Measurements from ENCODE around the gene TM4SF5.

The TM4SF5 gene

GRCh38 chr17:4747847-4748246, 23.8 kb upstream of the TM4SF5 start:
- DNase-seq (ENCODE audit: low read depth) = no peak

- DNase-seq (ENCODE audit: low read depth) = no peak
Measured at GRCh38 chr17:4748686-4749085, 23.0 kb upstream of the TM4SF5 start.

GRCh38 chr17:4750606-4751005, 21.1 kb upstream of the TM4SF5 start:
- no peak for DNase-seq (ENCODE audit: low read depth)

GRCh38 chr17:4751932-4752331, 19.8 kb upstream of the TM4SF5 start:
- no peak for DNase-seq (ENCODE audit: low read depth)

GRCh38 chr17:4753392-4753791, 18.3 kb upstream of the TM4SF5 start:
- DNase-seq (ENCODE audit: low read depth) = no peak

GRCh38 chr17:4759776-4760236, 11.9 kb upstream of the TM4SF5 start:
- DNase-seq (ENCODE audit: low read depth) = no peak

- DNase-seq (ENCODE audit: low read depth) = no peak
Measured at GRCh38 chr17:4764595-4764994, 7.1 kb upstream of the TM4SF5 start.

- DNase-seq (ENCODE audit: low read depth) = no peak
Measured at GRCh38 chr17:4766201-4766600, 5.5 kb upstream of the TM4SF5 start.

- no peak for DNase-seq (ENCODE audit: low read depth)
Measured at GRCh38 chr17:4766723-4767122, 5.0 kb upstream of the TM4SF5 start.

- DNase-seq (ENCODE audit: low read depth) = no peak
Measured at GRCh38 chr17:4768298-4768697, 3.4 kb upstream of the TM4SF5 start.

GRCh38 chr17:4769628-4770027, 2.1 kb upstream of the TM4SF5 start:
- DNase-seq (ENCODE audit: low read depth) = no peak

- no peak for DNase-seq (ENCODE audit: low read depth)
Measured at GRCh38 chr17:4772235-4772613, 538 bp downstream of the TM4SF5 start.

- no peak for DNase-seq (ENCODE audit: low read depth)
Measured at GRCh38 chr17:4777969-4778760, 6.5 kb downstream of the TM4SF5 start.

- DNase-seq (ENCODE audit: low read depth) = no peak
Measured at GRCh38 chr17:4780325-4780955, 8.8 kb downstream of the TM4SF5 start.

GRCh38 chr17:4782652-4783051, 11.0 kb downstream of the TM4SF5 start:
- no peak for DNase-seq (ENCODE audit: low read depth)

GRCh38 chr17:4785311-4786105, 13.8 kb downstream of the TM4SF5 start:
- DNase-seq (ENCODE audit: low read depth) = no peak

- no peak for DNase-seq (ENCODE audit: low read depth)
Measured at GRCh38 chr17:4786106-4786511, 14.4 kb downstream of the TM4SF5 start, which contains the start of gene VMO1. Gene VMO1, minus strand, starts transcription at chr17:4786364. Its CDS starts 12 bp downstream, at chr17:4786352.

- DNase-seq (ENCODE audit: low read depth) = no peak
Measured at GRCh38 chr17:4786516-4786915, 14.8 kb downstream of the TM4SF5 start.

- no peak for DNase-seq (ENCODE audit: low read depth)
Measured at GRCh38 chr17:4788159-4788806, 16.6 kb downstream of the TM4SF5 start.

GRCh38 chr17:4788807-4789700, 17.4 kb downstream of the TM4SF5 start, which contains the start of gene GLTPD2:
Gene GLTPD2, plus strand, starts transcription at chr17:4788964. Its CDS starts 48 bp downstream, at chr17:4789012.
- DNase-seq (ENCODE audit: low read depth) = no peak

GRCh38 chr17:4789701-4789950, 17.9 kb downstream of the TM4SF5 start:
- no peak for DNase-seq (ENCODE audit: low read depth)
